Left lobe of liver (tissue), 2 donors: Measurements from ENCODE around the gene ZFAND2A. TPM values are rescaled to one million over a fixed set of nuclear protein-coding genes. Genes with fewer than 3 reads are reported as not detected.

Experiments
- ATAC-seq: fragments of 200-7000 bp; cut with Tn5 transposase; one replicate; pipeline ENCODE4 v1.9.1; 2020; ENCODE audit warnings: mild to moderate bottlenecking, moderate library complexity
- DNase-seq: peaks from one replicate; pipeline ENCODE4 v3.0.0-alpha.2; 2020; ENCODE audit warnings: low spot score
- total RNA-seq: library from RNA; stranded (reverse); gene quantifications from one replicate; pipeline ENCODE4 v1.2.1, GENCODE V29; 2021
- donor health status: DM: no; HTN: no; CAD: no; lungs with moderate emphysema.
- donor health status: DM: no; HTN: yes; CAD: no.

The ZFAND2A gene
- total RNA-seq, 1 donor from 2014 or later, result 39.8 TPM

GRCh38 chr7:1110358-1110757, 49.6 kb downstream of the ZFAND2A start:
- DNase-seq (no peak), ATAC-seq (no peak)

- no peak for DNase-seq
- no peak for ATAC-seq
Measured at GRCh38 chr7:1109581-1110310, 50.2 kb downstream of the ZFAND2A start.

- ATAC-seq (no peak), DNase-seq (no peak)
Measured at GRCh38 chr7:1108264-1108920, 51.6 kb downstream of the ZFAND2A start.

- ATAC-seq (no peak), DNase-seq (no peak)
Measured at GRCh38 chr7:1106793-1107421, 53.1 kb downstream of the ZFAND2A start.

GRCh38 chr7:1106063-1106792, 53.8 kb downstream of the ZFAND2A start:
- ATAC-seq (no peak), DNase-seq (no peak)

- ATAC-seq (no peak), DNase-seq (no peak)
Measured at GRCh38 chr7:1105189-1105588, 54.8 kb downstream of the ZFAND2A start.

- ATAC-seq, result no peak
- DNase-seq, result no peak
Measured at GRCh38 chr7:1104516-1105179, 55.3 kb downstream of the ZFAND2A start.

- DNase-seq (no peak), ATAC-seq (no peak)
Measured at GRCh38 chr7:1103789-1104515, 56.0 kb downstream of the ZFAND2A start.

GRCh38 chr7:1103009-1103788, 56.8 kb downstream of the ZFAND2A start:
- DNase-seq, result no peak
- peak; percentile 58 for ATAC-seq

Other genes with a start within 250 kb of the ZFAND2A start
- 2.8 TPM for gene ADAP1, start 205.5 kb downstream of the ZFAND2A start, total RNA-seq
- gene COX19, start 184.6 kb downstream of the ZFAND2A start, total RNA-seq, result 5.2 TPM
- 0.08 TPM for gene CYP2W1, start 177.0 kb downstream of the ZFAND2A start, total RNA-seq
- gene GPR146, start 115.7 kb downstream of the ZFAND2A start, total RNA-seq, result 28.1 TPM
- gene GPER1, start 72.1 kb downstream of the ZFAND2A start, total RNA-seq, result 29.8 TPM
- gene UNCX, start 72.7 kb upstream of the ZFAND2A start, total RNA-seq, result not detected